ENCODE measurements around the gene MAP3K2.

MAP3K2 gene

DNA sequence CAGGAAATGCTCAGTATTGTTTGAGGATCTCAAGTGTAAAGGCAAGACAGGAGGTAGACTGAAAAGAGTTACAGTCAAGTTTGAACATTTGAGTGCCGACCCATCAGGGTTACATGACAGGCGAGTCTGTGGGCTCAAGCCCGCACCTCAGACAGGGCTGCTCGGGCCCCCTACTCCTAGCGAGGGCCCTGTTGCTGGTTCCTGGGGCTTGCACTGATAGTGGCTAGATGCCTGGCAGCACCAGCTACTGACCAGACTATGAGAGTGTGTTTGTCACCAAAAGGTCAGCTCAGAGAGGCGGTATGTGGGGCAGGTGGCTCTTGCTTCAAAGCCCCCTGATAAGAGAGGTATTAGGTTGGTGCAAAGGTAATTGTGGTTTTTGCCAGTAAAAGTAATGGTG is 132.1 kb downstream of the MAP3K2 start:
- no peak for TF ChIP-seq CTCF (IDR thresholded peaks at IDR 0.05; ENCODE audit: extremely low read depth, missing control alignments)

DNA sequence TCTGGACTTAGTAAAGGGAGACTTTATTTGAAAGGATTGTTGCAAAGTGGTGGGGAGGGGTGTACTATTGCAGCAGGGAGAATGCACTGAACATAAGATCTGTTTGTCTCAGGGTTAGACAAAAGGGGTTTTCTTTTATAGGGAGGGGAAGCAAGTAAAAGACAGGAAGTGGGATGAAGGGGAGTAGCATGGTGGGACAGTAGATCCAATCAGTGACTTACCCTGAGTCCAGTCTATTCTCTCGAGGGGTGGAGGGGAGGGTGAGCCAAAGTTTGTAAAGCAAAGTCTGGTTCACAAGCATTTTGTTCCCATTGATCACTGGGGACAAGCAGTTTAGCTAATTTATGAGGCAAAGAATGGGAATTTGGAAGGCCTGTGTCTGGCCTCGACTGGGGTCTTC is 132.6 kb downstream of the MAP3K2 start:
- DNase-seq (ENCODE audit: low spot score): no peak
- no peak for TF ChIP-seq CTCF (IDR thresholded peaks at IDR 0.05; ENCODE audit: extremely low read depth, missing control alignments)

More for the DNA sequence above, 132.1 kb downstream of the MAP3K2 start:
- DNase-seq (ENCODE audit: low spot score): no peak

DNA sequence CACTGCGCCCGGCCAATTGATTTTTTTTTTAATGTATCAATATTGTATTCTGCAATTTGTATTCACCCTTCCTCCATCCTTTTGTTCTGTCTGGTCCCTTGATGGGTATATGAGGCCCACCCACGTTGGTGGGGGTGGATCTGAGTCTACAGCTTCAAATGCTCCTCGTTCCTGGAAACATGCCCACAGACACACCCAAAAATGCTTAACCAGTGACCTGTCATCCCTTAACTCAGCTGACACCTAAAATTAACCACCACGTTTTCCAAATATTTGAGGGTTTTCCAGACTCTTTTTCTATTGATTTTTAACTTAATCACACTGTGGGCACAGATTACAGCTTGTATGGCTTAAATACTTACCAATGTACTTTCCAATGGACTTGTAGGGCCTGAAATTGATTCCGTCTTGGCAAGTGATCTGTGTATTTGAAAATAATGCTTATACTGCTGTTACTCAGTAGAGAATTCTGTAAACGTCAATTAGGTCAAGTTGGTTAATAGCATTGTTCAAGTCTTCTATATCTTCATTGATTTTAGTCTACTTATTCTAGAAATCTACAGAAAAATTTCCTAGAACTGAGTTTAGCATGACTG is 133.3 kb downstream of the MAP3K2 start:
- no peak for DNase-seq (ENCODE audit: low spot score)
- TF ChIP-seq CTCF (IDR thresholded peaks at IDR 0.05; ENCODE audit: extremely low read depth, missing control alignments): no peak
